ENCODE results near the gene CNOT6.

DNA sequence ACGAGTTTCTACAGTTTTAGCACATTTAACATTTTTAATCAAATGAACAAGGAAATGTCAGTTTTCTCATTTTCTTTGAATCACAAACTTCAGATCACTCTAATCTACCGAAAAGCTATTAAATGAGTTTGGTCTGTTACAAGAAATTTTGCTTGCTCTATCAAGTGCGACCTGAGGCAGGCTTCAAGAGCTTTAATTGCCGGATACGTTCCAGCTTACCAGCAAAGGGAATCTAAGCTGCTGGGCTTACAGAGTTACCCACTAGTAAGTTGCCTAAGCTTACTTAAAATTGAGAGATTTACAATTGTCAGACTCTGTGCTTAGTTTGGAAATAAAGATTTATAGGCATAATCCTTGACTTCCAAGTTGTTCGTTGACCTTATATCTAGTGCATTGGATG is 86.5 kb downstream of the CNOT6 start:
- no peak for TF ChIP-seq GATA2 (IDR thresholded peaks at IDR 0.05; ENCODE audit: low read depth, low read length)
- TF ChIP-seq GATA3 (IDR thresholded peaks at IDR 0.05; ENCODE audit: low read depth, low read length), result no peak

Data from SH-SY5Y (cell line).